ENCODE results near the gene MAPK11. TPM values are rescaled to one million over a fixed set of nuclear protein-coding genes. Genes with fewer than 3 reads are reported as not detected.

Gene MAPK11
- total and polyA plus RNA-seq, 9 of the 15 experiments (the other 6 are each of a cell fraction or from before 2014, with no cell fraction given), result 0.06 to 14.6 (median 5.3) TPM

- no peak for TF ChIP-seq CHD7 (IDR thresholded peaks at IDR 0.05; ENCODE audit: low read depth, low read length)
- TF ChIP-seq ETS1 (conservative IDR thresholded peaks at IDR 0.05; ENCODE audit: control insufficient read depth, low read depth, low read length), result 0 out of 2 replicates have a peak, but pooled peaks have one; percentile 47
- no peak for TF ChIP-seq ZNF586 (CRISPR knock-in tag; conservative IDR thresholded peaks at IDR 0.05)
- 0 out of 2 replicates have a peak, but pooled peaks have one; percentile 29 for TF ChIP-seq TOE1 (IDR thresholded peaks at IDR 0.05; ENCODE audit: borderline replicate concordance)
- no peak for TF ChIP-seq TOE1 (CRISPR knock-in tag; IDR thresholded peaks at IDR 0.05; ENCODE audit: borderline replicate concordance, low read depth)
- TF ChIP-seq, protein P1, sequence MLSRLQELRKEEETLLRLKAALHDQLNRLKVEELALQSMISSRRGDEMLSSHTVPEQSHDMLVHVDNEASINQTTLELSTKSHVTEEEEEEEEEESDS (CRISPR knock-in tag; IDR thresholded peaks at IDR 0.05), result no peak
- TF ChIP-seq, protein P2, sequence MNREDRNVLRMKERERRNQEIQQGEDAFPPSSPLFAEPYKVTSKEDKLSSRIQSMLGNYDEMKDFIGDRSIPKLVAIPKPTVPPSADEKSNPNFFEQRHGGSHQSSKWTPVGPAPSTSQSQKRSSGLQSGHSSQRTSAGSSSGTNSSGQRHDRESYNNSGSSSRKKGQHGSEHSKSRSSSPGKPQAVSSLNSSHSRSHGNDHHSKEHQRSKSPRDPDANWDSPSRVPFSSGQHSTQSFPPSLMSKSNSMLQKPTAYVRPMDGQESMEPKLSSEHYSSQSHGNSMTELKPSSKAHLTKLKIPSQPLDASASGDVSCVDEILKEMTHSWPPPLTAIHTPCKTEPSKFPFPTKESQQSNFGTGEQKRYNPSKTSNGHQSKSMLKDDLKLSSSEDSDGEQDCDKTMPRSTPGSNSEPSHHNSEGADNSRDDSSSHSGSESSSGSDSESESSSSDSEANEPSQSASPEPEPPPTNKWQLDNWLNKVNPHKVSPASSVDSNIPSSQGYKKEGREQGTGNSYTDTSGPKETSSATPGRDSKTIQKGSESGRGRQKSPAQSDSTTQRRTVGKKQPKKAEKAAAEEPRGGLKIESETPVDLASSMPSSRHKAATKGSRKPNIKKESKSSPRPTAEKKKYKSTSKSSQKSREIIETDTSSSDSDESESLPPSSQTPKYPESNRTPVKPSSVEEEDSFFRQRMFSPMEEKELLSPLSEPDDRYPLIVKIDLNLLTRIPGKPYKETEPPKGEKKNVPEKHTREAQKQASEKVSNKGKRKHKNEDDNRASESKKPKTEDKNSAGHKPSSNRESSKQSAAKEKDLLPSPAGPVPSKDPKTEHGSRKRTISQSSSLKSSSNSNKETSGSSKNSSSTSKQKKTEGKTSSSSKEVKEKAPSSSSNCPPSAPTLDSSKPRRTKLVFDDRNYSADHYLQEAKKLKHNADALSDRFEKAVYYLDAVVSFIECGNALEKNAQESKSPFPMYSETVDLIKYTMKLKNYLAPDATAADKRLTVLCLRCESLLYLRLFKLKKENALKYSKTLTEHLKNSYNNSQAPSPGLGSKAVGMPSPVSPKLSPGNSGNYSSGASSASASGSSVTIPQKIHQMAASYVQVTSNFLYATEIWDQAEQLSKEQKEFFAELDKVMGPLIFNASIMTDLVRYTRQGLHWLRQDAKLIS (CRISPR knock-in tag; IDR thresholded peaks at IDR 0.05), result 0 out of 2 replicates have a peak, but pooled peaks have one; percentile 51
Observed at GRCh38 chr22:50244420-50245213, 25.6 kb downstream of the MAPK11 start, which contains the start of gene TUBGCP6 (continued).

Measured in K562 (cell line).